ENCODE results near the gene STX1B. TPM values are rescaled to one million over a fixed set of nuclear protein-coding genes. Genes with fewer than 3 reads are reported as not detected.

The STX1B gene
- total and polyA plus RNA-seq, 9 donors = 0.34 to 1.5 (median 0.94) TPM

- DNase-seq = no peak
- Histone ChIP-seq H3K4me1 (ENCODE audit: insufficient read depth) (peaks cover 6% of the 10 kb centered on the region), H3K27ac (no peak overlapping the region), H3K27me3 (no peaks in the 10 kb centered on the region), H3K4me3 (no peak overlapping the region), H3K9me3 (no peaks in the 10 kb centered on the region), H3K36me3 (no peaks in the 10 kb centered on the region)
- intact Hi-C loops (cut with DNase I) = loop anchor here in 1 of 4 donors (10.0 kb wide), 1 partner anchor 52 kb away; the partner anchor contains the start of gene HSD3B7
- TF ChIP-seq CTCF (IDR thresholded peaks at IDR 0.05) (no peak), POLR2A (IDR thresholded peaks at IDR 0.05) (no peak), EP300 (IDR thresholded peaks at IDR 0.05) (no peak)
- WGBS, 3 donors = 43 to 74% (median 52%) methylated on average over 2 of the region's 2 CpGs
These were observed 26.3 kb upstream of the STX1B start for GRCh38 chr16:31036691-31037090.

GRCh38 chr16:31033709-31034492 lies 23.5 kb upstream of the STX1B start:
- Histone ChIP-seq H3K36me3 (no peaks in the 10 kb centered on the region), H3K27me3 (no peaks in the 10 kb centered on the region), H3K4me3 (peak overlapping the region; percentile 76), H3K27ac (peak overlapping the region; percentile 86 to 97), H3K9me3 (no peaks in the 10 kb centered on the region), H3K4me1 (ENCODE audit: insufficient read depth) (peaks cover 6% of the 10 kb centered on the region)
- peak; percentile 89 to 93 (median 92) for DNase-seq
- 0 to 1% (median 0%) methylated on average over 47 of the region's 47 CpGs for WGBS, 3 donors
- TF ChIP-seq CTCF (IDR thresholded peaks at IDR 0.05) (no peak), EP300 (IDR thresholded peaks at IDR 0.05) (no peak), POLR2A (IDR thresholded peaks at IDR 0.05) (peak; percentile 13)
- intact Hi-C loops (cut with DNase I) = loop anchor here in 1 of 4 donors (10.0 kb wide), 1 partner anchor 49 kb away; the partner anchor contains the start of gene HSD3B7

- TF ChIP-seq CTCF (IDR thresholded peaks at IDR 0.05) = peak in 1 of 3 donors; percentile 11
- TF ChIP-seq EP300 (IDR thresholded peaks at IDR 0.05) = peak; percentile 83
- TF ChIP-seq POLR2A (IDR thresholded peaks at IDR 0.05) = peak; percentile 62
- intact Hi-C loops (cut with DNase I) = loop anchor here in 1 of 4 donors (10.0 kb wide), 1 partner anchor 48 kb away; the partner anchor contains the start of gene HSD3B7
- 0 to 1% (median 0%) methylated on average over 64 to 75 of the region's 75 CpGs for WGBS, 3 donors
- Histone ChIP-seq H3K4me3 (peak within 1 kb of the TSS; percentile 76), H3K9me3 (no peaks in the 10 kb centered on the region), H3K27ac (peak within 1 kb of the TSS; percentile 86 to 97), H3K36me3 (no peaks in the 10 kb centered on the region), H3K4me1 (ENCODE audit: insufficient read depth) (peaks cover 6% of the 10 kb centered on the region), H3K27me3 (no peaks in the 10 kb centered on the region)
- DNase-seq = peak; percentile 98 to 99 (median 98)
These were observed 22.6 kb upstream of the STX1B start, which contains the start of gene STX4 for GRCh38 chr16:31032736-31033708. STX4 (plus strand) TSS chr16:31033558; CDS start chr16:31033806, 248 bp downstream.

- no peak for DNase-seq
- Histone ChIP-seq H3K9me3 (no peaks in the 10 kb centered on the region), H3K27me3 (no peaks in the 10 kb centered on the region), H3K36me3 (no peaks in the 10 kb centered on the region), H3K4me3 (no peak overlapping the region), H3K4me1 (ENCODE audit: insufficient read depth) (peaks cover 6% of the 10 kb centered on the region), H3K27ac (no peak overlapping the region)
- intact Hi-C loops (cut with DNase I) = loop anchor here in 1 of 4 donors (10.0 kb wide), 1 partner anchor 46 kb away; the partner anchor contains the start of gene HSD3B7
- 82 to 88% (median 84%) methylated on average over 4 of the region's 4 CpGs for WGBS, 3 donors
- no peak for TF ChIP-seq POLR2A (IDR thresholded peaks at IDR 0.05)
- TF ChIP-seq EP300 (IDR thresholded peaks at IDR 0.05) = no peak
- no peak for TF ChIP-seq CTCF (IDR thresholded peaks at IDR 0.05)
These were observed 20.8 kb upstream of the STX1B start for GRCh38 chr16:31031276-31031675.

Measured in ovary (tissue), 9 donors.